Liver (tissue), 9 donors: ENCODE measurements around the gene MYO7B. TPM values are rescaled to one million over a fixed set of nuclear protein-coding genes. Genes with fewer than 3 reads are reported as not detected.

Experiments used
- DNase-seq: peaks from one replicate; pipeline ENCODE4 v3.0.0-alpha.2; 2017; ENCODE audit warnings: low spot score
- H3K27ac ChIP-seq, 2 donors: one replicate each; pipeline ENCODE4 v1.7.0; 2013; ENCODE audit warnings: inconsistent platforms in 2 of 2, low read length in 2 of 2, control low read depth in 1 of 2, low read depth in 1 of 2, mild to moderate bottlenecking in 1 of 2
- H3K27me3 ChIP-seq, 4 donors: one replicate each; pipeline versions ENCODE4 v1.6.1 to v1.7.0; 2013; ENCODE audit warnings: low read length in 3 of 4, inconsistent platforms in 1 of 4, mild to moderate bottlenecking in 1 of 4, moderate library complexity in 1 of 4; ENCODE audit not compliant: control insufficient read depth in 4 of 4, insufficient read depth in 4 of 4
- H3K36me3 ChIP-seq, 4 donors: one replicate each; pipeline versions ENCODE4 v1.6.1 to v1.7.0; 2013; ENCODE audit warnings: low read length in 3 of 4, mild to moderate bottlenecking in 3 of 4, low read depth in 1 of 4, moderate library complexity in 1 of 4; ENCODE audit not compliant: control insufficient read depth in 4 of 4, insufficient read depth in 3 of 4
- H3K4me1 ChIP-seq, 4 donors: one replicate each; pipeline versions ENCODE4 v1.6.1 to v1.7.0; 2013; ENCODE audit warnings: low read length in 3 of 4, mild to moderate bottlenecking in 3 of 4, moderate library complexity in 1 of 4; ENCODE audit not compliant: control insufficient read depth in 4 of 4, insufficient read depth in 4 of 4
- H3K4me3 ChIP-seq, 3 donors: one replicate each; pipeline versions ENCODE4 v1.6.1 to v1.7.0; 2013; ENCODE audit warnings: low read length in 3 of 3, control low read depth in 1 of 3, low read depth in 1 of 3, mild to moderate bottlenecking in 1 of 3
- H3K9ac ChIP-seq, 2 donors: one replicate each; pipeline ENCODE4 v1.7.0; 2013; ENCODE audit warnings: low read length in 2 of 2, mild to moderate bottlenecking in 2 of 2, moderate library complexity in 2 of 2, control low read depth in 1 of 2, low read depth in 1 of 2
- H3K9me3 ChIP-seq, 4 donors: one replicate each; pipeline versions ENCODE4 v1.6.1 to v1.7.0; 2013; ENCODE audit warnings: low read length in 3 of 4; ENCODE audit not compliant: control insufficient read depth in 4 of 4
- ATF3 ChIP-seq: IDR thresholded peaks from 2 replicates; pipeline ENCODE4 v1.6.1; 2016; ENCODE audit warnings: antibody characterized with exemption
- CTCF ChIP-seq: fragments of 150-350 bp; IDR thresholded peaks from 2 replicates; pipeline ENCODE4 v1.5.1; 2017; ENCODE audit warnings: improper control_type of control experiment, low read depth, low read length; ENCODE audit not compliant: missing input control
- EGR1 ChIP-seq, 2 donors: IDR thresholded peaks; 2 replicates each; pipeline ENCODE4 v1.6.1; 2016 to 2018; ENCODE audit warnings: antibody characterized with exemption in 2 of 2, low read depth in 2 of 2
- FOXA1 ChIP-seq: IDR thresholded peaks from 2 replicates; pipeline ENCODE4 v1.6.1; 2016; ENCODE audit warnings: antibody characterized with exemption
- FOXA2 ChIP-seq: IDR thresholded peaks from 2 replicates; pipeline ENCODE4 v1.6.1; 2016; ENCODE audit warnings: antibody characterized with exemption
- GABPA ChIP-seq, 2 donors: IDR thresholded peaks in 1 of 2; conservative IDR thresholded peaks in 1 of 2; 2 replicates each; pipeline ENCODE4 v1.6.1; 2016; ENCODE audit warnings: antibody characterized with exemption in 2 of 2, mild to moderate bottlenecking in 1 of 2, moderate library complexity in 1 of 2
- HNF4A ChIP-seq, 2 donors: conservative IDR thresholded peaks; 2 replicates each; pipeline ENCODE4 v1.6.1; 2016; ENCODE audit warnings: antibody characterized with exemption in 2 of 2, mild to moderate bottlenecking in 2 of 2
- HNF4G ChIP-seq: IDR thresholded peaks from 2 replicates; pipeline ENCODE4 v1.6.1; 2016; ENCODE audit warnings: antibody characterized with exemption
- JUND ChIP-seq, 2 donors: IDR thresholded peaks; 2 replicates each; pipeline ENCODE4 v1.6.1; 2016; ENCODE audit warnings: antibody characterized with exemption in 2 of 2
- MAX ChIP-seq: IDR thresholded peaks from 2 replicates; pipeline ENCODE4 v1.6.1; 2016; ENCODE audit warnings: antibody characterized with exemption
- NR2F2 ChIP-seq: IDR thresholded peaks from 2 replicates; pipeline ENCODE4 v1.6.1; 2016; ENCODE audit warnings: antibody characterized with exemption
- RAD21 ChIP-seq, 2 donors: IDR thresholded peaks; 2 replicates each; pipeline ENCODE4 v1.6.1; 2016; ENCODE audit warnings: antibody characterized with exemption in 2 of 2, mild to moderate bottlenecking in 2 of 2
- REST ChIP-seq: IDR thresholded peaks from 2 replicates; pipeline ENCODE4 v1.6.1; 2016; ENCODE audit warnings: antibody characterized with exemption, mild to moderate bottlenecking
- RXRA ChIP-seq, 2 donors: IDR thresholded peaks; 2 replicates each; pipeline ENCODE4 v1.6.1; 2017 to 2018; ENCODE audit warnings: antibody characterized with exemption in 2 of 2, mild to moderate bottlenecking in 1 of 2
- SP1 ChIP-seq: IDR thresholded peaks from 2 replicates; pipeline ENCODE4 v1.6.1; 2018; ENCODE audit warnings: antibody characterized with exemption, mild to moderate bottlenecking
- TAF1 ChIP-seq: conservative IDR thresholded peaks from 2 replicates; pipeline ENCODE4 v1.6.1; 2016; ENCODE audit warnings: antibody characterized with exemption, mild to moderate bottlenecking
- YY1 ChIP-seq: IDR thresholded peaks from 2 replicates; pipeline ENCODE4 v1.6.1; 2016; ENCODE audit warnings: antibody characterized with exemption, mild to moderate bottlenecking
- ZBTB33 ChIP-seq: IDR thresholded peaks from 2 replicates; pipeline ENCODE4 v1.6.1; 2016; ENCODE audit warnings: antibody characterized with exemption
- WGBS: extraction: QIAGEN DNeasy Blood & Tissue Kit; methylation state at CpG from one replicate; pipeline ENCODE4 v1.1.7; 2013; 5-methylcytosine and 5-hydroxymethylcytosine counted together
- polyA plus RNA-seq, 2 donors: library from polyadenylated mRNA; stranded (reverse) in 1 of 2; unstranded in 1 of 2; fragments of 200-250 nt in 1 of 2; fragments of >200 nt in 1 of 2; fragmentation: Nextera tagmentation in 1 of 2; extraction: Ambion mirVana in 1 of 2; gene quantifications; one replicate each; pipeline versions ENCODE4 v1.2.1 to v1.2.3, GENCODE V29; 2013 to 2015
- total RNA-seq, 2 donors: library from RNA; depleted of rRNA; stranded (reverse); fragments of >200 nt; gene quantifications; one replicate each; pipeline ENCODE4 v1.2.3, GENCODE V29; 2014
- donor health status: healthy.
- donor health status: healthy.
- donor health status: healthy.
- donor health status: healthy.
- donor health status: healthy.

MYO7B gene
- total and polyA plus RNA-seq, 4 donors: 0.15 to 1.1 (median 0.64) TPM

- H3K9ac ChIP-seq: peak overlapping the region; percentile 93 to 94
- no peak for DNase-seq
- H3K27me3 ChIP-seq: no peaks in the 10 kb centered on the region
- peaks cover 6 to 23% (median 12%) of the 10 kb centered on the region in 4 donors for H3K4me1 ChIP-seq
- TF ChIP-seq REST (peak; percentile 0), RXRA (IDR thresholded peaks at IDR 0.05) (peak; percentile 27 to 61), GABPA (IDR thresholded peaks at IDR 0.05 in 1 of 2, conservative IDR thresholded peaks at IDR 0.05 in 1 of 2) (no peak), FOXA1 (no peak), ATF3 (no peak), RAD21 (IDR thresholded peaks at IDR 0.05) (no peak), MAX (peak; percentile 12), HNF4A (conservative IDR thresholded peaks at IDR 0.05) (peak in 1 of 2 donors; percentile 28), JUND (IDR thresholded peaks at IDR 0.05) (peak in 1 of 2 donors; percentile 51), TAF1 (peak; percentile 13)
- 14% methylated on average over 13 of the region's 13 CpGs for WGBS
- peak overlapping the region; percentile 84 to 96 (median 88) for H3K4me3 ChIP-seq
- H3K27ac ChIP-seq: peak overlapping the region; percentile 94 to 97
- H3K36me3 ChIP-seq: peaks cover 0 to 3% (median 0%) of the 10 kb centered on the region in 4 donors
- no peaks in the 10 kb centered on the region for H3K9me3 ChIP-seq
These were observed 8.3 kb upstream of the MYO7B start for GRCh38 chr2:127527001-127527804.

- H3K9ac ChIP-seq: no peak overlapping the region
- H3K36me3 ChIP-seq: no peaks in the 10 kb centered on the region
- H3K27ac ChIP-seq: no peak overlapping the region
- H3K27me3 ChIP-seq: no peaks in the 10 kb centered on the region
- no peak for DNase-seq
- WGBS: 82% methylated on average over 4 of the region's 4 CpGs
- H3K4me3 ChIP-seq: no peak overlapping the region
- TF ChIP-seq FOXA1 (no peak), FOXA2 (no peak), HNF4G (no peak), ZBTB33 (no peak), RXRA (IDR thresholded peaks at IDR 0.05) (no peak), HNF4A (conservative IDR thresholded peaks at IDR 0.05) (no peak), REST (no peak), TAF1 (no peak), JUND (IDR thresholded peaks at IDR 0.05) (no peak), YY1 (no peak), GABPA (IDR thresholded peaks at IDR 0.05 in 1 of 2, conservative IDR thresholded peaks at IDR 0.05 in 1 of 2) (no peak), MAX (no peak), SP1 (no peak), EGR1 (IDR thresholded peaks at IDR 0.05; ENCODE audit: low read depth in 2 of 2) (no peak), CTCF (no peak), NR2F2 (no peak), RAD21 (IDR thresholded peaks at IDR 0.05) (no peak), ATF3 (no peak)
- no peaks in the 10 kb centered on the region for H3K9me3 ChIP-seq
- peaks cover 6 to 15% (median 11%) of the 10 kb centered on the region in 4 donors for H3K4me1 ChIP-seq
These were observed 7.0 kb upstream of the MYO7B start for GRCh38 chr2:127528487-127528886.
